Central memory CD8-positive, alpha-beta T cell (primary cell): ENCODE measurements around the gene KNDC1.

ENCODE experiments used
- ATAC-seq: fragments of 150-1000 bp; cut with Tn5 transposase; replicated peaks from 2 replicates; pipeline ENCODE4 v1.10.0; 2022; ENCODE audit warnings: mild to moderate bottlenecking, moderate FRiP score, moderate number of reproducible peaks; ENCODE audit not compliant: poor library complexity, severe bottlenecking; ENCODE audit errors: extremely low read depth
- DNase-seq, 2 donors: peaks; one replicate each; pipeline ENCODE4 v3.0.0; 2021; ENCODE audit warnings: low spot score in 2 of 2
- H3K27ac Mint-ChIP-seq: one replicate; pipeline ENCODE4 v1.8.0; 2022; ENCODE audit warnings: low read depth, mild to moderate bottlenecking, moderate library complexity, mixed read lengths
- H3K27me3 Mint-ChIP-seq: one replicate; pipeline ENCODE4 v1.8.0; 2022; ENCODE audit warnings: mixed read lengths
- H3K36me3 Mint-ChIP-seq: one replicate; pipeline ENCODE4 v1.8.0; 2022; ENCODE audit warnings: mild to moderate bottlenecking, moderate library complexity, mixed read lengths; ENCODE audit not compliant: insufficient read depth
- H3K4me1 Mint-ChIP-seq: one replicate; pipeline ENCODE4 v1.8.0; 2022; ENCODE audit warnings: mixed read lengths
- H3K4me3 Mint-ChIP-seq: one replicate; pipeline ENCODE4 v1.8.0; 2022; ENCODE audit warnings: mild to moderate bottlenecking, moderate library complexity, mixed read lengths
- H3K9me3 Mint-ChIP-seq: one replicate; pipeline ENCODE4 v1.8.0; 2022; ENCODE audit warnings: mixed read lengths

Gene KNDC1

GRCh38 chr10:133121479-133121878 is 38.5 kb upstream of the KNDC1 start:
- H3K27ac Mint-ChIP-seq, result no peak overlapping the region
- H3K4me1 Mint-ChIP-seq, result peaks cover 7% of the 10 kb centered on the region
- peaks cover 4% of the 10 kb centered on the region for H3K36me3 Mint-ChIP-seq
- no peak for ATAC-seq
- peaks cover 9% of the 10 kb centered on the region for H3K27me3 Mint-ChIP-seq
- H3K4me3 Mint-ChIP-seq, result no peak overlapping the region
- H3K9me3 Mint-ChIP-seq, result no peaks in the 10 kb centered on the region
- no peak for DNase-seq

GRCh38 chr10:133122171-133122935 is 37.7 kb upstream of the KNDC1 start:
- H3K9me3 Mint-ChIP-seq, result no peaks in the 10 kb centered on the region
- ATAC-seq, result no peak
- H3K36me3 Mint-ChIP-seq, result peaks cover 4% of the 10 kb centered on the region

GRCh38 chr10:133123050-133123745 is 36.8 kb upstream of the KNDC1 start:
- H3K4me3 Mint-ChIP-seq, result no peak overlapping the region
- ATAC-seq (no peak), DNase-seq (no peak)
- H3K27me3 Mint-ChIP-seq, result peaks cover 9% of the 10 kb centered on the region
- no peak overlapping the region for H3K27ac Mint-ChIP-seq
- no peaks in the 10 kb centered on the region for H3K9me3 Mint-ChIP-seq
- peaks cover 4% of the 10 kb centered on the region for H3K36me3 Mint-ChIP-seq
- peaks cover 7% of the 10 kb centered on the region for H3K4me1 Mint-ChIP-seq

More at GRCh38 chr10:133122171-133122935, 37.7 kb upstream of the KNDC1 start:
- peaks cover 9% of the 10 kb centered on the region for H3K27me3 Mint-ChIP-seq
- no peak overlapping the region for H3K27ac Mint-ChIP-seq
- no peak for DNase-seq
- peaks cover 7% of the 10 kb centered on the region for H3K4me1 Mint-ChIP-seq
- no peak overlapping the region for H3K4me3 Mint-ChIP-seq

- no peaks in the 10 kb centered on the region for H3K9me3 Mint-ChIP-seq
- H3K27me3 Mint-ChIP-seq, result peaks cover 9% of the 10 kb centered on the region
- H3K4me3 Mint-ChIP-seq, result no peak overlapping the region
- no peak for DNase-seq
- H3K36me3 Mint-ChIP-seq, result peaks cover 4% of the 10 kb centered on the region
- no peak for ATAC-seq
- no peak overlapping the region for H3K27ac Mint-ChIP-seq
- peaks cover 7% of the 10 kb centered on the region for H3K4me1 Mint-ChIP-seq
Observed at GRCh38 chr10:133123746-133124356, 36.2 kb upstream of the KNDC1 start.

GRCh38 chr10:133124357-133125211 is 35.4 kb upstream of the KNDC1 start:
- H3K4me3 Mint-ChIP-seq, result no peak overlapping the region
- H3K27me3 Mint-ChIP-seq, result peaks cover 9% of the 10 kb centered on the region
- H3K9me3 Mint-ChIP-seq, result no peaks in the 10 kb centered on the region
- ATAC-seq (no peak), DNase-seq (no peak)
- H3K27ac Mint-ChIP-seq, result no peak overlapping the region
- peaks cover 4% of the 10 kb centered on the region for H3K36me3 Mint-ChIP-seq
- H3K4me1 Mint-ChIP-seq, result peaks cover 7% of the 10 kb centered on the region

GRCh38 chr10:133125901-133126300 is 34.1 kb upstream of the KNDC1 start:
- H3K4me1 Mint-ChIP-seq, result peaks cover 7% of the 10 kb centered on the region

GRCh38 chr10:133126431-133127290 is 33.4 kb upstream of the KNDC1 start:
- Mint-ChIP-seq H3K4me1 (peaks cover 7% of the 10 kb centered on the region), H3K9me3 (no peaks in the 10 kb centered on the region), H3K27ac (no peak overlapping the region), H3K27me3 (peaks cover 9% of the 10 kb centered on the region), H3K4me3 (no peak overlapping the region), H3K36me3 (peaks cover 4% of the 10 kb centered on the region)
- no peak for DNase-seq
- ATAC-seq, result no peak

More at GRCh38 chr10:133125901-133126300, 34.1 kb upstream of the KNDC1 start:
- ATAC-seq (no peak), DNase-seq (no peak)
- H3K36me3 Mint-ChIP-seq, result peaks cover 4% of the 10 kb centered on the region
- H3K9me3 Mint-ChIP-seq, result no peaks in the 10 kb centered on the region
- no peak overlapping the region for H3K4me3 Mint-ChIP-seq
- H3K27me3 Mint-ChIP-seq, result peaks cover 9% of the 10 kb centered on the region
- no peak overlapping the region for H3K27ac Mint-ChIP-seq

- no peak overlapping the region for H3K4me3 Mint-ChIP-seq
- DNase-seq, result no peak
- ATAC-seq, result no peak
- no peak overlapping the region for H3K27ac Mint-ChIP-seq
- H3K27me3 Mint-ChIP-seq, result peaks cover 9% of the 10 kb centered on the region
- no peaks in the 10 kb centered on the region for H3K9me3 Mint-ChIP-seq
- peaks cover 4% of the 10 kb centered on the region for H3K36me3 Mint-ChIP-seq
- H3K4me1 Mint-ChIP-seq, result peaks cover 7% of the 10 kb centered on the region
Observed at GRCh38 chr10:133127291-133128125, 32.5 kb upstream of the KNDC1 start.

- H3K27ac Mint-ChIP-seq, result no peak overlapping the region
- no peak for ATAC-seq
- H3K36me3 Mint-ChIP-seq, result peaks cover 2% of the 10 kb centered on the region
- no peaks in the 10 kb centered on the region for H3K9me3 Mint-ChIP-seq
- peaks cover 9% of the 10 kb centered on the region for H3K27me3 Mint-ChIP-seq
- H3K4me1 Mint-ChIP-seq, result no peaks in the 10 kb centered on the region
- no peak overlapping the region for H3K4me3 Mint-ChIP-seq
- no peak for DNase-seq
Observed at GRCh38 chr10:133128126-133129070, 31.6 kb upstream of the KNDC1 start.

GRCh38 chr10:133129071-133129858 is 30.8 kb upstream of the KNDC1 start:
- Mint-ChIP-seq H3K27me3 (peaks cover 9% of the 10 kb centered on the region), H3K36me3 (peaks cover 2% of the 10 kb centered on the region), H3K4me1 (no peaks in the 10 kb centered on the region), H3K4me3 (no peak overlapping the region), H3K27ac (no peak overlapping the region), H3K9me3 (no peaks in the 10 kb centered on the region)
- DNase-seq (no peak), ATAC-seq (no peak)
